Breast epithelium (tissue), 4 donors: Measurements from ENCODE around the gene CLHC1. TPM values are rescaled to one million over a fixed set of nuclear protein-coding genes. Genes with fewer than 3 reads are reported as not detected.
"Not testable (repeated sequence)": the region's sequence is repeated elsewhere in the genome, so short reads cannot be mapped to it uniquely, and the experiment has no call there.

Source experiments
- DNase-seq, 2 donors: peaks; one replicate each; pipeline ENCODE4 v3.0.0-alpha.2; 2019; ENCODE audit warnings: low spot score in 2 of 2
- H3K27ac ChIP-seq, 2 donors: fragments of 200-600 bp; sonication (generic) in 1 of 2; one replicate each; pipeline ENCODE4 v1.5.1; 2016 to 2019; ENCODE audit warnings: mild to moderate bottlenecking in 1 of 2
- H3K27me3 ChIP-seq, 2 donors: fragments of 200-600 bp; sonication (generic) in 1 of 2; one replicate each; pipeline versions ENCODE4 v1.5.1 to v1.6.0; 2017 to 2019; ENCODE audit warnings: control low read depth in 1 of 2, mild to moderate bottlenecking in 1 of 2
- H3K36me3 ChIP-seq: fragments of 200-600 bp; one replicate; pipeline ENCODE4 v1.5.1; 2019
- H3K4me1 ChIP-seq, 2 donors: fragments of 200-600 bp; sonication (generic); one replicate each; pipeline ENCODE4 v1.5.1; 2016 to 2019; ENCODE audit warnings: control low read depth in 1 of 2
- H3K4me3 ChIP-seq, 3 donors: fragments of 200-600 bp; sonication (generic); 1 replicate in 2 of 3; 2 replicates in 1 of 3; pipeline ENCODE4 v1.5.1; 2016 to 2019; ENCODE audit warnings: mild to moderate bottlenecking in 3 of 3, moderate library complexity in 2 of 3
- H3K9me3 ChIP-seq, 2 donors: fragments of 200-600 bp; sonication (generic) in 1 of 2; one replicate each; pipeline ENCODE4 v1.5.1; 2016 to 2019; ENCODE audit warnings: control low read depth in 1 of 2
- CTCF ChIP-seq, 3 donors: fragments of 450-650 bp; IDR thresholded peaks; one replicate each; pipeline ENCODE4 v1.5.1; 2016 to 2017; ENCODE audit warnings: antibody characterized with exemption in 3 of 3, mild to moderate bottlenecking in 3 of 3, moderate library complexity in 3 of 3
- POLR2A ChIP-seq: fragments of 450-650 bp; IDR thresholded peaks from one replicate; pipeline ENCODE4 v1.6.1; 2016; ENCODE audit warnings: antibody characterized with exemption, mild to moderate bottlenecking, moderate library complexity
- POLR2AphosphoS5 ChIP-seq, 3 donors: sonication (generic); formaldehyde crosslinking; IDR thresholded peaks; one replicate each; pipeline ENCODE4 v1.6.1; 2017; ENCODE audit warnings: antibody characterized with exemption in 3 of 3
- intact Hi-C: fragments of 100-400 bp; cut with DNase I; formaldehyde crosslinking; loops from one replicate; pipeline ENCODE4 v1.15.1; 2023; ENCODE audit warnings: low total_unique reads
- total RNA-seq, 3 donors: library from RNA; depleted of rRNA; stranded (reverse); fragments of >200 nt; gene quantifications; one replicate each; pipeline ENCODE4 v1.1.0, GENCODE V29; 2016

Gene CLHC1
- total RNA-seq, 3 donors from 2014 or later, result 3.5 to 20.8 (median 17.7) TPM

DNA sequence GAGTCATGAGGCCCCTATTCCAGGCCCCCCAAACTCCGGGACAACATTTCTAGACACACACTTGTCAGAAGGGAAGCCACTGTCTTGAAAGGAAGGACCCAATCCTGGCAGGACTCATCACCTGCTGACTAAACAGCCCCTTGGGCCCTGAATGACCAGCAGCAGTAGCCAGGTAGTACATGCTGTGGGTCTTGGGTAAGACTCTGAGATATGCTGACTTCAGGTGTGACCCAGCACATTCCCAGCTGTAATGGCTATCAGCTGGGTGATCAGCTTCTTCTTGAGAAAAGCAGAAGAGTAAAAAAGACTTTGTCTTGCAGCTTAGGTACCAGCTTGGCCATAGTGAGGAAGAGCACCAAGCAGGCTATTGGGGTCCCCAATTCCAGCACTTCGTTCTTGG is 35.6 kb downstream of the CLHC1 start:
- H3K4me1 ChIP-seq, result no peaks in the 10 kb centered on the region
- no peaks in the 10 kb centered on the region for H3K27me3 ChIP-seq
- no peaks in the 10 kb centered on the region for H3K36me3 ChIP-seq
- H3K4me3 ChIP-seq, result no peak overlapping the region
- no peak for DNase-seq
- intact Hi-C loops, result no loop called here
- H3K9me3 ChIP-seq, result no peaks in the 10 kb centered on the region
- no peak for TF ChIP-seq POLR2AphosphoS5 (IDR thresholded peaks at IDR 0.05)
- no peak for TF ChIP-seq CTCF (IDR thresholded peaks at IDR 0.05)
- no peak for TF ChIP-seq POLR2A
- no peak overlapping the region for H3K27ac ChIP-seq

DNA sequence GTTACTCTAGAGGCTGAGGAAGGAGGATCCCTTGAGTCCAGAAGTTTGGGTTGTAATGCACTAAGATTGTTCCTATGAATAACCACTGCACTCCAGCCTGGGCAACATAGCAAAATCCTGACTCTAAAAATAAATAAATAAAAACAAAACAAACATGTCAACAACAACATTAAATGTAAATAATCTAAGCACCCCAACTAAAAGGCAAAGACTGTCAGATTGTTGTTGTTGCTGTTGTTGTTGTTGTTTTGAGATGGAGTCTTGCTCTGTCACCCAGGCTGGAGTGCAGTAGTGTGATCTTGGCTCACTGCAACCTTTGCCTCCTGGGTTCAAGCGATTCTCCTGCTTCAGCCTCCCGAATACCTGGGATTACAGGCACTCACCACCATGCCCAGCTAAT is 40.2 kb downstream of the CLHC1 start:
- H3K27ac ChIP-seq, H3K4me1 ChIP-seq, DNase-seq, H3K9me3 ChIP-seq, intact Hi-C loops, H3K4me3 ChIP-seq, H3K27me3 ChIP-seq, H3K36me3 ChIP-seq: not testable (repeated sequence)

DNA sequence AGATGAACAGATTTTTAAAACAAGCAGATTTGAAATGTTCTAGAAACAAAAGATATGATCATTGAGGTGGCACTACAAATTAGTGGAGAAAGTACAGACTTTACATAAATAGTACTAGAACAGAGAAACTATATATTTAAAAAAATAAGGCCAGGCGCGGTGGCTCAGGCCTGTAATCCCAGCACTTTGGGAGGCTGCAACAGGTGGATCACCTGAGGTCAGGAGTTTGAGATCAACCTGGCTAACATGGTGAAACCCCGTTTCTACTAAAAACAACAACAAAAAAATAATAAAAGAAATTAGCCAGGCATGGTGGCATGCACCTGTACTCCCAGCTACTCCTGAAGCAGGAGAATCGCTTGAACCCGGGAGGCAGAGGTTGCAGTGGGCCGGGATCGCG is 45.3 kb downstream of the CLHC1 start:
- H3K27ac ChIP-seq, H3K27me3 ChIP-seq, H3K9me3 ChIP-seq, DNase-seq, H3K4me3 ChIP-seq, H3K4me1 ChIP-seq, intact Hi-C loops, H3K36me3 ChIP-seq: not testable (repeated sequence)

DNA sequence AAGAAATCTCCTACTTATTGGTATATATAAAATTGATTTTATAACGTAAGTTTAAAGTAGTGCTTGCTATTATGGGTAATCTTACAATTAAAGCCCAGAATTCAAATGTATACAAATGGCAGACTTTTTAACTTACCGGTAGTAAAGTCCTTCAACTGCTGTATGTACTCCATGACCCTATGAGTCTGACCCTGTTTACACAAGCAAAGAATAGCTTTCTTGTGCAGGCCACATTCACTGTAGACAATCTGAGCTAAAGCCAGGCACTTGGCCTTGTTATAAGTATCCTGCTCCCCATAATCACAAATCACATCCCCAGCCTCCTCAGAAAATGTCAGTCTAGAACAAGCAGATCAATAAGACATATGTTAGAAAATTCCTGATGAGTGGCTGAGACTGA is 51.7 kb downstream of the CLHC1 start:
- H3K27ac ChIP-seq, result no peak overlapping the region
- no peaks in the 10 kb centered on the region for H3K9me3 ChIP-seq
- H3K4me3 ChIP-seq, result no peak overlapping the region
- no peaks in the 10 kb centered on the region for H3K4me1 ChIP-seq
- TF ChIP-seq CTCF (IDR thresholded peaks at IDR 0.05) (no peak), POLR2AphosphoS5 (IDR thresholded peaks at IDR 0.05) (no peak), POLR2A (no peak)
- H3K36me3 ChIP-seq, result no peaks in the 10 kb centered on the region
- DNase-seq, result no peak
- H3K27me3 ChIP-seq, result no peaks in the 10 kb centered on the region
- intact Hi-C loops, result no loop called here

GRCh38 chr2:55176094-55176415 is 56.0 kb downstream of the CLHC1 start:
- TF ChIP-seq POLR2AphosphoS5 (IDR thresholded peaks at IDR 0.05) (no peak), CTCF (IDR thresholded peaks at IDR 0.05) (no peak), POLR2A (no peak)
- no peak overlapping the region for H3K27ac ChIP-seq
- intact Hi-C loops, result no loop called here

GRCh38 chr2:55175254-55176093 is 56.6 kb downstream of the CLHC1 start:
- H3K4me1 ChIP-seq, result no peaks in the 10 kb centered on the region
- TF ChIP-seq POLR2AphosphoS5 (IDR thresholded peaks at IDR 0.05), result no peak
- peak; percentile 41 to 64 (median 60) for TF ChIP-seq CTCF (IDR thresholded peaks at IDR 0.05)
- TF ChIP-seq POLR2A, result no peak
- no peaks in the 10 kb centered on the region for H3K27me3 ChIP-seq
- no peak for DNase-seq
- intact Hi-C loops, result no loop called here
- H3K4me3 ChIP-seq, result no peak overlapping the region
- no peak overlapping the region for H3K27ac ChIP-seq
- H3K9me3 ChIP-seq, result no peaks in the 10 kb centered on the region
- H3K36me3 ChIP-seq, result no peaks in the 10 kb centered on the region

More at GRCh38 chr2:55176094-55176415, 56.0 kb downstream of the CLHC1 start:
- DNase-seq, result no peak
- no peaks in the 10 kb centered on the region for H3K4me1 ChIP-seq
- no peaks in the 10 kb centered on the region for H3K9me3 ChIP-seq
- no peak overlapping the region for H3K4me3 ChIP-seq
- H3K36me3 ChIP-seq, result no peaks in the 10 kb centered on the region
- H3K27me3 ChIP-seq, result no peaks in the 10 kb centered on the region
